ENCODE measurements around the gene KCNC4. TPM values are rescaled to one million over a fixed set of nuclear protein-coding genes. Genes with fewer than 3 reads are reported as not detected.

The KCNC4 gene
- total RNA-seq, 1 donor = 1.4 TPM

DNA sequence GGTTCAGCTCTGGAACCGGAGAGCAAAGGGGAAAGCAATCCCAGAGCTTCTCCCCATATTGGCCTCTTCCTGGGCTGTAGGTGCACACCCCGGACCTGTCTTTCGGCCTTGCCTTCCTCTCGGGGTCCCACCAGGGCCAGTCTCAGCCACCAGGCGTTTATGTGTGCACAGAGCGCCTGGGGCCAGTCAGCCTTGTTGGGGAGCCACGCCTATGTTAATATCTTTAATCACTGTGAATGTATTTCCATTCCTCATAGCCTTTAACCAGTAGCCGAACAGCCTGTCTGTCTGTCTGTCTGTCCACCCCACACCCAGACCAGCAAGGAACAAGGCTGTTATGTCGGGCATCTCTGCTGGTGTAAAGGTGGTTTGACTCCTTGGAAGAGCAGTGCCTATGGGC is 18.8 kb downstream of the KCNC4 start:
- H3K4me2 ChIP-seq (ENCODE audit: insufficient read depth, low read length) = no peak overlapping the region
- H3K4me1 ChIP-seq (ENCODE audit: insufficient read depth, low read length) = no peaks in the 10 kb centered on the region

DNA sequence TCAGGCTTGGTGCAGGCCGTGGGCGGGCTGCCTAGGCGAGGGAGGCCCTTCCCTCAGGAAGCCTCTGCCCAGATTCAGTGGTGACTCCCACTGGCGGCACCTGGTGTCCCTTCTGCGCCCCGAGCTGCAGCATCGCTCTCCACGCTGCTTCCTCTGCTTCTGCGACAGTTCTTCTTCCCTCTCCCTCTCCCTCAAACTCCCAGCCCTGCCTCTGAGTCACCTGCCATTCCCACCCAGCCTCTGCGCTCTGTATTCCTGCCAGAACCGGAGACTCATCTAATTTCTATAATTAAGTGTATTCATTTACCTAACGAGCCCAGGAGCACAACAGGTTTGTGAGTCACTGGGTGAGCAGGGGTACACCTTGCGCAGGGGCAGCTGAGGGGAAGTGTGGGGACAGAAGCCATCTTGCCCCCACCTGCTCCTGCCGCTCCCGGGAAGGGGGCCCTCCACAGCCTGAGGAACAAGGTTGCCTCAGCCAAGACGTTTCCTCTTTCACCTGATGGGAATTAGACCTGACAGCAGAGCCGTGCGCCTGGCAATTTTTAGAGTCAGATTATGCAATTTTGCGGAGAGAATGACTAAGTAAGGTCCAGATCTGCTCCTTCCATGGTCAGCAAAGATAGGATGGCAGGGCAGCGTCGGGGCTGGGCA is 19.4 kb downstream of the KCNC4 start:
- no peaks in the 10 kb centered on the region for H3K36me3 ChIP-seq (ENCODE audit: insufficient read depth, low read length)
- TF ChIP-seq, protein P1, sequence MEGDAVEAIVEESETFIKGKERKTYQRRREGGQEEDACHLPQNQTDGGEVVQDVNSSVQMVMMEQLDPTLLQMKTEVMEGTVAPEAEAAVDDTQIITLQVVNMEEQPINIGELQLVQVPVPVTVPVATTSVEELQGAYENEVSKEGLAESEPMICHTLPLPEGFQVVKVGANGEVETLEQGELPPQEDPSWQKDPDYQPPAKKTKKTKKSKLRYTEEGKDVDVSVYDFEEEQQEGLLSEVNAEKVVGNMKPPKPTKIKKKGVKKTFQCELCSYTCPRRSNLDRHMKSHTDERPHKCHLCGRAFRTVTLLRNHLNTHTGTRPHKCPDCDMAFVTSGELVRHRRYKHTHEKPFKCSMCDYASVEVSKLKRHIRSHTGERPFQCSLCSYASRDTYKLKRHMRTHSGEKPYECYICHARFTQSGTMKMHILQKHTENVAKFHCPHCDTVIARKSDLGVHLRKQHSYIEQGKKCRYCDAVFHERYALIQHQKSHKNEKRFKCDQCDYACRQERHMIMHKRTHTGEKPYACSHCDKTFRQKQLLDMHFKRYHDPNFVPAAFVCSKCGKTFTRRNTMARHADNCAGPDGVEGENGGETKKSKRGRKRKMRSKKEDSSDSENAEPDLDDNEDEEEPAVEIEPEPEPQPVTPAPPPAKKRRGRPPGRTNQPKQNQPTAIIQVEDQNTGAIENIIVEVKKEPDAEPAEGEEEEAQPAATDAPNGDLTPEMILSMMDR (IDR thresholded peaks at IDR 0.05; ENCODE audit: extremely low read depth, low read depth, low read length) = no peak

More for the DNA sequence above, 18.8 kb downstream of the KCNC4 start:
- H3K27me3 ChIP-seq (ENCODE audit: insufficient read depth, low read length) = no peaks in the 10 kb centered on the region
- H3K79me2 ChIP-seq (ENCODE audit: insufficient read depth, low read length) = no peaks in the 10 kb centered on the region
- no peaks in the 10 kb centered on the region for H3K9me3 ChIP-seq (ENCODE audit: low read depth, low read length)
- no peaks in the 10 kb centered on the region for H3K36me3 ChIP-seq (ENCODE audit: insufficient read depth, low read length)
- no peak overlapping the region for H3K27ac ChIP-seq (ENCODE audit: low read depth, low read length)
- TF ChIP-seq, protein P1 (IDR thresholded peaks at IDR 0.05; ENCODE audit: extremely low read depth, low read depth, low read length) = no peak
- H2AFZ ChIP-seq (ENCODE audit: low read length) = no peak overlapping the region
- no peak for DNase-seq (ENCODE audit: insufficient read length, low spot score, missing footprints)
- no peaks in the 10 kb centered on the region for H4K20me1 ChIP-seq (ENCODE audit: insufficient read depth, low read length)
- H3K4me3 ChIP-seq (ENCODE audit: insufficient read depth, low read length) = no peak overlapping the region

DNA sequence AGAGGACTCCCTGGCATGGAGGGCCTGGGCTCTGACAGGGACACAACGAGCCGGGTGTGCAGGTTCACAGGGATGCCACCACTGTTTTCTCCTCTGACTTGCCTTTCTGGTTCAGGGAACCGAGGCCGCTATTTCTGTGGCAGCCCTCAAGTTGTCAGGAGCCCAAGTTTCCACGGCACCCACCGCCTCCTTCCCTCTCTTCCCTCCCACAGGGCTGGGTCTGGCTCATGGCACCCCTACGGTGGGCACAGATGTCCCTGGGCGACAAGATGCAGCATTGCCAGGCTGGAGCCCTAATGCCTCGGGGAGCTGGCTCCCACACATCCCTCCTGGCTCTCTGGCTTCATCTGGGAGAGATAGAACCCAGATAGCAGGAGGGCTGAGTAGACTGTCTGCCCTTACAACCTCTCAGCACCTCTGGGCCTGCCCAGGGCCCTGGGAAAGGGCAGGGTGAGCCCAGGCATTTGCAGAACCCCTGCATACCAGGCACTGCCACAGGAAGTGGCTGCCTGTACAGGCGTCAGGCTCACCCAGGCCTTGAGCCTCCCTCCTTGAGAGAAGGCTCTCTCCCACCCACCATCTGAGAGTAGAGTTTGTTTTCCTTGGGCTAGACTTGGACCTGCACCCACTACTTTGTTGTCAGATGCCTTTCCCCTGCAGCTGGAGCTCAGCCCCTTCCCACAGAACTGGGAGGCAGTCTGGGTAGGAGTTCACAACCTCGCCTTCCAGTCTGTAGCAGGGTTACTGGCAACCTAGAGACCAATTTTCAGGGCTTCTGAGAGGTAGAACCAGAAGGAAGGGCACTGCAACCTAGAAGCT is 20.5 kb downstream of the KCNC4 start:
- Histone ChIP-seq H3K4me2 (ENCODE audit: insufficient read depth, low read length) (no peak overlapping the region), H4K20me1 (ENCODE audit: insufficient read depth, low read length) (no peaks in the 10 kb centered on the region), H3K27me3 (ENCODE audit: insufficient read depth, low read length) (no peaks in the 10 kb centered on the region), H3K36me3 (ENCODE audit: insufficient read depth, low read length) (no peaks in the 10 kb centered on the region), H2AFZ (ENCODE audit: low read length) (no peak overlapping the region), H3K79me2 (ENCODE audit: insufficient read depth, low read length) (no peaks in the 10 kb centered on the region), H3K27ac (ENCODE audit: low read depth, low read length) (no peak overlapping the region), H3K4me1 (ENCODE audit: insufficient read depth, low read length) (peaks cover 15% of the 10 kb centered on the region), H3K9me3 (ENCODE audit: low read depth, low read length) (no peaks in the 10 kb centered on the region), H3K4me3 (ENCODE audit: insufficient read depth, low read length) (no peak overlapping the region)
- TF ChIP-seq, protein P1 (IDR thresholded peaks at IDR 0.05; ENCODE audit: extremely low read depth, low read depth, low read length) = no peak
- DNase-seq (ENCODE audit: insufficient read length, low spot score, missing footprints) = peak; percentile 74

More for the DNA sequence above, 19.4 kb downstream of the KCNC4 start:
- Histone ChIP-seq H3K9me3 (ENCODE audit: low read depth, low read length) (no peaks in the 10 kb centered on the region), H3K4me1 (ENCODE audit: insufficient read depth, low read length) (peaks cover 3% of the 10 kb centered on the region), H3K27me3 (ENCODE audit: insufficient read depth, low read length) (no peaks in the 10 kb centered on the region), H2AFZ (ENCODE audit: low read length) (no peak overlapping the region), H4K20me1 (ENCODE audit: insufficient read depth, low read length) (no peaks in the 10 kb centered on the region), H3K4me3 (ENCODE audit: insufficient read depth, low read length) (no peak overlapping the region), H3K27ac (ENCODE audit: low read depth, low read length) (no peak overlapping the region), H3K79me2 (ENCODE audit: insufficient read depth, low read length) (no peaks in the 10 kb centered on the region), H3K4me2 (ENCODE audit: insufficient read depth, low read length) (no peak overlapping the region)
- peak; percentile 78 for DNase-seq (ENCODE audit: insufficient read length, low spot score, missing footprints)

DNA sequence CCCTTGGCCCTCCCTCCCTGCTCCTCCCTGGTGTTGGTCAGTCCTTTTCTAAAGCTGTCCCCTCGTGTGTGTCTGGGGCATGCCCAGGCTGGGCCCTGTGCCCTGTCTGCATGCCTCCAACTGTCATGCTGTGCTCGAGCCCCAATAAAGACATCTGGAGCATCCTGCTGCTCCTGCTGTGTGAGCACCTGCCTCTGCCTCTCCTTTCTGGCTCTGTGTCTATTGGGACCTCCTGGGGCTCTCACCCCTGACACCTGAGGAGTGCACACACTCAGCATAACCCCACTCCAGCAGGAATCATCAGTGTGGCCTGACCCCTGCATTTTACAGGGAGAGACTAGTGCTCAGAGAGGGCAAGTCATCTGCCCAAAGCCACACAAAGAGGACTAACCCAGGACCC is 23.7 kb downstream of the KCNC4 start:
- peak; percentile 66 for DNase-seq (ENCODE audit: insufficient read length, low spot score, missing footprints)
- Histone ChIP-seq H3K4me1 (ENCODE audit: insufficient read depth, low read length) (peaks cover 31% of the 10 kb centered on the region), H3K36me3 (ENCODE audit: insufficient read depth, low read length) (no peaks in the 10 kb centered on the region), H2AFZ (ENCODE audit: low read length) (no peak overlapping the region), H4K20me1 (ENCODE audit: insufficient read depth, low read length) (no peaks in the 10 kb centered on the region), H3K4me3 (ENCODE audit: insufficient read depth, low read length) (no peak overlapping the region), H3K79me2 (ENCODE audit: insufficient read depth, low read length) (no peaks in the 10 kb centered on the region), H3K4me2 (ENCODE audit: insufficient read depth, low read length) (no peak overlapping the region), H3K27me3 (ENCODE audit: insufficient read depth, low read length) (no peaks in the 10 kb centered on the region), H3K9me3 (ENCODE audit: low read depth, low read length) (no peaks in the 10 kb centered on the region), H3K27ac (ENCODE audit: low read depth, low read length) (no peak overlapping the region)
- TF ChIP-seq, protein P1 (IDR thresholded peaks at IDR 0.05; ENCODE audit: extremely low read depth, low read depth, low read length) = no peak
